Erythroblast (primary cell): ENCODE results near the gene TNFRSF14.

Experiments
- GATA1 ChIP-seq: IDR thresholded peaks from 2 replicates; pipeline ENCODE4 v1.6.1; 2011; ENCODE audit warnings: low read depth, mild to moderate bottlenecking, control low read depth, low read length, moderate library complexity
- POLR2A ChIP-seq: IDR thresholded peaks from 2 replicates; pipeline ENCODE4 v1.6.1; 2011; ENCODE audit warnings: mild to moderate bottlenecking, low read length

- TF ChIP-seq POLR2A (no peak), GATA1 (no peak)
Measured at GRCh38 chr1:2602866-2603520, 46.8 kb downstream of the TNFRSF14 start.
